Memory B cell (primary cell): Measurements from ENCODE around the gene TLN1.

Experiments
- ATAC-seq: fragments of 150-1000 bp; cut with Tn5 transposase; 2 replicates; pipeline ENCODE4 v1.10.0; 2021; ENCODE audit warnings: low read depth, mild to moderate bottlenecking, moderate library complexity
- DNase-seq, 2 donors: peaks; one replicate each; pipeline ENCODE4 v3.0.0; 2022; ENCODE audit warnings: low spot score in 2 of 2
- H3K27ac Mint-ChIP-seq: one replicate; pipeline ENCODE4 v1.8.0; 2022; ENCODE audit warnings: mild to moderate bottlenecking, moderate library complexity, mixed read lengths
- H3K27me3 Mint-ChIP-seq: one replicate; pipeline ENCODE4 v1.8.0; 2022; ENCODE audit warnings: mixed read lengths
- H3K36me3 Mint-ChIP-seq: one replicate; pipeline ENCODE4 v1.8.0; 2022; ENCODE audit warnings: mild to moderate bottlenecking, mixed read lengths
- H3K4me1 Mint-ChIP-seq: one replicate; pipeline ENCODE4 v1.8.0; 2022; ENCODE audit warnings: mixed read lengths
- H3K4me3 Mint-ChIP-seq: one replicate; pipeline ENCODE4 v1.8.0; 2022; ENCODE audit warnings: mild to moderate bottlenecking, moderate library complexity, mixed read lengths
- H3K9me3 Mint-ChIP-seq: one replicate; pipeline ENCODE4 v1.8.0; 2022; ENCODE audit warnings: mixed read lengths

TLN1 gene

GRCh38 chr9:35712762-35713400 is 19.1 kb downstream of the TLN1 start:
- ATAC-seq (no peak), DNase-seq (no peak)
- no peak overlapping the region for H3K4me3 Mint-ChIP-seq
- no peaks in the 10 kb centered on the region for H3K9me3 Mint-ChIP-seq
- H3K27me3 Mint-ChIP-seq = no peaks in the 10 kb centered on the region
- H3K36me3 Mint-ChIP-seq = peaks cover 53% of the 10 kb centered on the region
- H3K27ac Mint-ChIP-seq = no peak overlapping the region
- H3K4me1 Mint-ChIP-seq = peaks cover 4% of the 10 kb centered on the region

- H3K27ac Mint-ChIP-seq = no peak overlapping the region
- ATAC-seq = no peak
- H3K4me1 Mint-ChIP-seq = peaks cover 2% of the 10 kb centered on the region
- H3K4me3 Mint-ChIP-seq = no peak overlapping the region
- peaks cover 58% of the 10 kb centered on the region for H3K36me3 Mint-ChIP-seq
- no peaks in the 10 kb centered on the region for H3K27me3 Mint-ChIP-seq
- no peak for DNase-seq
- H3K9me3 Mint-ChIP-seq = no peaks in the 10 kb centered on the region
These were observed 20.2 kb downstream of the TLN1 start for GRCh38 chr9:35711501-35712428.

GRCh38 chr9:35710818-35711500 is 21.0 kb downstream of the TLN1 start:
- no peaks in the 10 kb centered on the region for H3K27me3 Mint-ChIP-seq
- peaks cover 2% of the 10 kb centered on the region for H3K4me1 Mint-ChIP-seq
- H3K9me3 Mint-ChIP-seq = no peaks in the 10 kb centered on the region
- H3K27ac Mint-ChIP-seq = no peak overlapping the region
- no peak for ATAC-seq
- H3K4me3 Mint-ChIP-seq = no peak overlapping the region
- H3K36me3 Mint-ChIP-seq = peaks cover 54% of the 10 kb centered on the region
- DNase-seq = no peak

GRCh38 chr9:35708146-35708545 is 23.8 kb downstream of the TLN1 start:
- ATAC-seq = no peak
- no peak overlapping the region for H3K27ac Mint-ChIP-seq

GRCh38 chr9:35706951-35707350 is 25.0 kb downstream of the TLN1 start:
- DNase-seq = no peak
- peaks cover 54% of the 10 kb centered on the region for H3K36me3 Mint-ChIP-seq
- peaks cover 2% of the 10 kb centered on the region for H3K4me1 Mint-ChIP-seq
- peak overlapping the region; percentile 28 for H3K27ac Mint-ChIP-seq
- no peak overlapping the region for H3K4me3 Mint-ChIP-seq
- ATAC-seq = no peak
- no peaks in the 10 kb centered on the region for H3K9me3 Mint-ChIP-seq
- no peaks in the 10 kb centered on the region for H3K27me3 Mint-ChIP-seq

More at GRCh38 chr9:35708146-35708545, 23.8 kb downstream of the TLN1 start:
- Mint-ChIP-seq H3K36me3 (peaks cover 52% of the 10 kb centered on the region), H3K4me3 (no peak overlapping the region), H3K27me3 (no peaks in the 10 kb centered on the region), H3K4me1 (peaks cover 2% of the 10 kb centered on the region), H3K9me3 (no peaks in the 10 kb centered on the region)
- no peak for DNase-seq

GRCh38 chr9:35705836-35706430 is 26.1 kb downstream of the TLN1 start:
- H3K27ac Mint-ChIP-seq = no peak overlapping the region
- no peak for DNase-seq
- no peak for ATAC-seq
- peaks cover 48% of the 10 kb centered on the region for H3K36me3 Mint-ChIP-seq
- H3K4me1 Mint-ChIP-seq = peaks cover 2% of the 10 kb centered on the region
- H3K4me3 Mint-ChIP-seq = no peak overlapping the region
- no peaks in the 10 kb centered on the region for H3K9me3 Mint-ChIP-seq
- no peaks in the 10 kb centered on the region for H3K27me3 Mint-ChIP-seq

- Mint-ChIP-seq H3K27ac (no peak overlapping the region), H3K9me3 (no peaks in the 10 kb centered on the region), H3K27me3 (no peaks in the 10 kb centered on the region), H3K4me3 (no peak overlapping the region), H3K4me1 (peaks cover 2% of the 10 kb centered on the region), H3K36me3 (peaks cover 42% of the 10 kb centered on the region)
- DNase-seq = no peak
- ATAC-seq = no peak
These were observed 26.6 kb downstream of the TLN1 start for GRCh38 chr9:35705372-35705771.

GRCh38 chr9:35703906-35704672 is 27.9 kb downstream of the TLN1 start:
- Mint-ChIP-seq H3K4me3 (no peak overlapping the region), H3K9me3 (no peaks in the 10 kb centered on the region), H3K27me3 (no peaks in the 10 kb centered on the region), H3K4me1 (peaks cover 2% of the 10 kb centered on the region), H3K27ac (no peak overlapping the region), H3K36me3 (peaks cover 41% of the 10 kb centered on the region)
- ATAC-seq (no peak), DNase-seq (no peak)

GRCh38 chr9:35702696-35703095 is 29.3 kb downstream of the TLN1 start:
- H3K4me3 Mint-ChIP-seq = no peak overlapping the region
- peaks cover 32% of the 10 kb centered on the region for H3K36me3 Mint-ChIP-seq
- no peaks in the 10 kb centered on the region for H3K27me3 Mint-ChIP-seq
- DNase-seq (no peak), ATAC-seq (no peak)
- no peak overlapping the region for H3K27ac Mint-ChIP-seq
- H3K4me1 Mint-ChIP-seq = no peaks in the 10 kb centered on the region
- no peaks in the 10 kb centered on the region for H3K9me3 Mint-ChIP-seq

GRCh38 chr9:35700942-35701341 is 31.1 kb downstream of the TLN1 start:
- Mint-ChIP-seq H3K27me3 (no peaks in the 10 kb centered on the region), H3K27ac (no peak overlapping the region), H3K36me3 (peaks cover 24% of the 10 kb centered on the region), H3K9me3 (no peaks in the 10 kb centered on the region), H3K4me1 (peaks cover 6% of the 10 kb centered on the region), H3K4me3 (no peak overlapping the region)
- DNase-seq (no peak), ATAC-seq (no peak)

GRCh38 chr9:35700031-35700430 is 32.0 kb downstream of the TLN1 start:
- no peak overlapping the region for H3K27ac Mint-ChIP-seq
- ATAC-seq = no peak
- no peaks in the 10 kb centered on the region for H3K27me3 Mint-ChIP-seq
- H3K4me1 Mint-ChIP-seq = peaks cover 6% of the 10 kb centered on the region
- DNase-seq = no peak
- no peaks in the 10 kb centered on the region for H3K9me3 Mint-ChIP-seq
- no peak overlapping the region for H3K4me3 Mint-ChIP-seq
- peaks cover 23% of the 10 kb centered on the region for H3K36me3 Mint-ChIP-seq

GRCh38 chr9:35698231-35698630 is 33.8 kb downstream of the TLN1 start:
- DNase-seq = no peak
- no peak for ATAC-seq
- Mint-ChIP-seq H3K9me3 (no peaks in the 10 kb centered on the region), H3K4me1 (peaks cover 6% of the 10 kb centered on the region), H3K27ac (no peak overlapping the region), H3K27me3 (no peaks in the 10 kb centered on the region), H3K36me3 (peaks cover 11% of the 10 kb centered on the region), H3K4me3 (no peak overlapping the region)

- H3K9me3 Mint-ChIP-seq = no peaks in the 10 kb centered on the region
- ATAC-seq = no peak
These were observed 34.5 kb downstream of the TLN1 start for GRCh38 chr9:35697486-35697885.

More at GRCh38 chr9:35697486-35697885, 34.5 kb downstream of the TLN1 start:
- Mint-ChIP-seq H3K27me3 (no peaks in the 10 kb centered on the region), H3K36me3 (peaks cover 4% of the 10 kb centered on the region), H3K4me1 (peaks cover 6% of the 10 kb centered on the region), H3K4me3 (no peak overlapping the region), H3K27ac (peak overlapping the region; percentile 2)
- DNase-seq = no peak
